WI38 (cell line): ENCODE results near the gene C5AR2.
"Not testable (repeated sequence)": the region's sequence is repeated elsewhere in the genome, so short reads cannot be mapped to it uniquely, and the experiment has no call there.

Experiments used
- H3K4me3 ChIP-seq: 2 replicates; pipeline ENCODE4 v1.5.1; 2011; ENCODE audit warnings: low read depth, mild to moderate bottlenecking, control low read depth, low read length
- TF ChIP-seq, protein P1 (sequence below): IDR thresholded peaks from 2 replicates; pipeline ENCODE4 v1.5.1; 2012; ENCODE audit warnings: low read depth, mild to moderate bottlenecking, control low read depth, low read length

Gene C5AR2

DNA sequence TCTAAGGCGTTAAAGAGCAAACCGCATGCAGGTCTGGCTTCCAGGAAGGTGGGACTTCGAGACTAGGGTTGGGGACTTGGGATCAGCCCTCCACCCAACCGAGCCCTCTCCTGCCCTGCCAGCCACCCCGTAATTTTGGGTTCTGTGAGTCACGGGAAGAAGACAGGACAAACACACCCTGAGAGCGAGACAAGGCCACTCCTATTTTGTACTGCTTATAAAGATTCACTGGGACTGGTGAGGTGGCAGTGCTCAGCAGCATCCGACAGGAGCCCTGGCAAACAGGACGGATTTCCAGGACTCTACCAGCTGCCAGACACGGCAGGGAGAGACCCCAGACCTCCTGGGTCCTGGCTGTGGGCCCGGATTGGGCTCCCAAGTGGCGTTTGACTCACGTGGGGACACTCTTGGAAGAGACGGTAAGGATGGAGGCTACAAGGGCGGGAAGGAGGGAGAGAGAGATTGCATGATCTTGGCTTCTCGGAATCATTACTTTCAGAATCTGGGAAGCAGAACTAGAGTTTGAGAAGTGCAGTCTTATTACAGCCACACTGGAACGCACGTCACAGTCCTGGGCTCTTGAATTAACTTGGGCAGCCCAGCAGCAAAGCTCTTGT, at the start of gene C5AR2:
C5AR2 (plus strand) TSS at position 245 of the 617 bp plus-strand sequence. CDS start 8,625 bp downstream, outside the sequence.
- TF ChIP-seq, protein P1, sequence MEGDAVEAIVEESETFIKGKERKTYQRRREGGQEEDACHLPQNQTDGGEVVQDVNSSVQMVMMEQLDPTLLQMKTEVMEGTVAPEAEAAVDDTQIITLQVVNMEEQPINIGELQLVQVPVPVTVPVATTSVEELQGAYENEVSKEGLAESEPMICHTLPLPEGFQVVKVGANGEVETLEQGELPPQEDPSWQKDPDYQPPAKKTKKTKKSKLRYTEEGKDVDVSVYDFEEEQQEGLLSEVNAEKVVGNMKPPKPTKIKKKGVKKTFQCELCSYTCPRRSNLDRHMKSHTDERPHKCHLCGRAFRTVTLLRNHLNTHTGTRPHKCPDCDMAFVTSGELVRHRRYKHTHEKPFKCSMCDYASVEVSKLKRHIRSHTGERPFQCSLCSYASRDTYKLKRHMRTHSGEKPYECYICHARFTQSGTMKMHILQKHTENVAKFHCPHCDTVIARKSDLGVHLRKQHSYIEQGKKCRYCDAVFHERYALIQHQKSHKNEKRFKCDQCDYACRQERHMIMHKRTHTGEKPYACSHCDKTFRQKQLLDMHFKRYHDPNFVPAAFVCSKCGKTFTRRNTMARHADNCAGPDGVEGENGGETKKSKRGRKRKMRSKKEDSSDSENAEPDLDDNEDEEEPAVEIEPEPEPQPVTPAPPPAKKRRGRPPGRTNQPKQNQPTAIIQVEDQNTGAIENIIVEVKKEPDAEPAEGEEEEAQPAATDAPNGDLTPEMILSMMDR: no peak
- H3K4me3 ChIP-seq: no peak within 1 kb of the TSS

DNA sequence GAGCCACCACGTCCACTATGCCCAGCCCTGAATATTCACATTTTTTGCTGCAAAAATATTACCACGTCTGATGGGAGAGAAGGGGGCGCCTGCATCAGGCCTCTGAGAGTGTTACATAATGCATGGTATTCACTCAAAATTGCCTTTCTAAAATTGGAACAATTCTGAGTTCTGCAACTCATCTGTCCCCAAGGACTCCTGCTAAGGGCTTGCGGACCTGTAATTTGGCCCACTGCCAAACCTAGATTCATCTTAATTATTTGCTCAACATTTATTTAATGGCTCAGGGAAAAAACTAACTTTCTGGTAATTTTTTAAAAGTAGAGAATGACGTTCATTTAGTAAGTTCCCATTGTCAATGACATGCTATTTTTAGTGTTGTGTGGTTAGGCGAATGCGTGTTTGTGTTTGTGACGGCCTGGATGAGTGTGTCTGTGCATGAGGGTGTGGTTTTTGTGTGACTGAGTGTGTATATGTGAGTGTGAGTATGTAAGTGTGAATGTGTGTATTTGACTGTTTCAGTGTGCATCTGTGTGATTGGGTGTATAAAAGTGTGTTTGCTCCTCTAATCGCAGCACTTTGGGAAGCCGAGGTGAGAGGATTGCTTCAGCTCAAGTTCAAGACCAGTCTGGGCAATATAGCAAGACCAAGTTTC, 48.4 kb upstream of the C5AR2 start:
- TF ChIP-seq, protein P1: no peak
- no peak overlapping the region for H3K4me3 ChIP-seq

DNA sequence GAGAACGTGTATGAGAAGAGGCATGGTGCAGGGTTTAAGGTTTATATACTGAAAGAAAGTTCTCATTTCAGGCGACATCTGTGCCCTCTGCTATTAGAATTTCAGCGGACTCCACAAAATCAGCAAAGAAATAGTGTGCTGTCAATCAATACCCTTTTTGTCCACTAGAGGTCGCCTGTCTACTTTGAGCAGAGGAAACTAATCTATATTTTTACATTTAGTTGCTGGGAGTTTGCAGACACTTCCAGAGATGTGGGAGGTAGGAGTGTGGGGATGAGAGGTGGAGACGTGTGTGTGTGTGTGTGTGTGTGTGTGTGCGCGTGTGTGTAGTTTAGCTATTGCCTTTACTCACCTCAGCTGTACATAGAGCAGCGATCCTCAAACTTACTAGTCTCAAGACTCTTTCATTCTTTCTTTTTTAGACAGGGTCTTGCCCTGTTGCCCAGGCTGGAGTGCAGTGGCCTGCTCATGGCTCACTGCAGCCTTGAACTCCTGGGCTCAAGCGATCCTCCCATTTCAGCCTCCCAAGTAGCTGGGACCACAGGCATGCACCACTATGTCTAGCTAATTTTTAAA, 47.6 kb upstream of the C5AR2 start:
- H3K4me3 ChIP-seq: no peak overlapping the region
- TF ChIP-seq, protein P1: peak; percentile 72

- TF ChIP-seq, protein P1: peak; percentile 64
- H3K4me3 ChIP-seq: no peak overlapping the region
Measured at GRCh38 chr19:47296036-47296435, 35.9 kb upstream of the C5AR2 start.

DNA sequence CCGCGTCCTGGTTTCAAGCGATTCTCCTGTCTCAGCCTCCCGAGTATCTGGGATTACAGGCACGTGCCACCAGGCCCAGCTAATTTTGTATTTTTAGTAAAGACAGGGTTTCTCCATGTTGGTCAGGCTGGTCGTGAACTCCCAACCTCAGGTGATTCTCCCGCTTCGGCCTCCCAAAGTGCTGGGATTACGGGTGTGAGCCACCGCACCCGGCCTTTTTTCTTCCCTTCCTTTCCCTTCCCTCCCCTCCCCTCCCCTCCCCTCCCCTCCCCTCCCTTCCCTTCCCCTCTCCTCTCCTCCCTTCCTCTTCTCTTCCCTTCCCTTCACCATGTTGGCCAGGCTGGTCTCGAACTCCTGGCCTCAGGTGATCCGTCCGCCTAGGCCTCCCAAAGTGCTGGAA, 31.1 kb upstream of the C5AR2 start:
- H3K4me3 ChIP-seq: not testable (repeated sequence)

- TF ChIP-seq, protein P1: no peak
Measured at GRCh38 chr19:47302249-47302648, 29.7 kb upstream of the C5AR2 start.

DNA sequence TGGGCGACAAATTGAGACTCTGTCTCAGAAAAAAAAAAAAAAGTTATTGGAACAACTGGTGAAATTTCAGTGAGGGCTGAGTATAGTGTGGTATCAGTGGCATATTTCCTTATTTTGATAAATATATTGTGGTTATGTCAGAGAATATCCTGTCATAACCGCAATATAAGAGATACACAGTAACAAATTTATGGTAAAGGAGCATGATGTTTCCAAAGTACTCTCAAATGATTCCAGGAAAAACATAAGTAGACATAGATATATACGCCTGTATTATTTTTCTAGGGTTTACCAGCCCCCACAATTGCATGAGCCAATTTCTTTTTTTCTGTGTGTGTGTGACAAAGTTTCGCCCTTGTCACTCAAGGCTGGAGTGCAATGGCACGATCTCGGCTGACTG, 28.0 kb upstream of the C5AR2 start:
- TF ChIP-seq, protein P1: no peak
- no peak overlapping the region for H3K4me3 ChIP-seq

More at GRCh38 chr19:47302249-47302648, 29.7 kb upstream of the C5AR2 start:
- H3K4me3 ChIP-seq: no peak overlapping the region
